PC-3 (cell line): ENCODE data around the gene BOD1. TPM values are rescaled to one million over a fixed set of nuclear protein-coding genes. Genes with fewer than 3 reads are reported as not detected.

Source experiments
- ATAC-seq: fragments of 200-7000 bp; cut with Tn5 transposase; 2 replicates; pipeline ENCODE4 v1.9.1; 2020; ENCODE audit warnings: mild to moderate bottlenecking, moderate library complexity
- BruUV-seq: library from RNA; stranded (reverse); fragments of 400-500 nt; replicated peaks from 2 replicates; lab custom pipeline; 2021; lab: Mats Ljungman, UMichigan
- CTCF ChIA-PET: fragments of 300-600 bp; sonication (Branson Sonifier 250); formaldehyde crosslinking; loops from one replicate; lab custom pipeline; 2022; ENCODE audit warnings: antibody characterized with exemption; lab: Charles Lee
- POLR2A ChIA-PET: fragments of 300-600 bp; sonication (Branson Sonifier 250); formaldehyde crosslinking; loops from one replicate; lab custom pipeline; 2022; ENCODE audit warnings: antibody characterized with exemption; ENCODE audit not compliant: unreplicated experiment; lab: Charles Lee
- DNase-seq: peaks from one replicate; pipeline ENCODE4 v3.0.0-alpha.2; 2015
- H2AFZ ChIP-seq: fragments of 300-600 bp; sonication (generic); 2 replicates; pipeline ENCODE4 v1.6.0; 2016; ENCODE audit warnings: antibody characterized with exemption, low read length
- H3F3A ChIP-seq: fragments of 300-600 bp; sonication (generic); one replicate; pipeline ENCODE4 v1.6.0; 2017; ENCODE audit warnings: antibody characterized with exemption, low read length, control low read depth, mild to moderate bottlenecking; ENCODE audit not compliant: unreplicated experiment
- H3K27ac ChIP-seq: fragments of 300-600 bp; sonication (generic); 2 replicates; pipeline ENCODE4 v1.5.1; 2016; ENCODE audit warnings: mild to moderate bottlenecking, low read length
- H3K27me3 ChIP-seq: fragments of 300-600 bp; sonication (generic); 2 replicates; pipeline ENCODE4 v1.6.1; 2016; ENCODE audit warnings: low read length, mixed read lengths
- H3K36me3 ChIP-seq: fragments of 300-600 bp; sonication (generic); 2 replicates; pipeline ENCODE4 v1.6.1; 2016; ENCODE audit warnings: low read depth, mixed run types, low read length, mixed read lengths
- H3K4me1 ChIP-seq: fragments of 300-600 bp; sonication (generic); 2 replicates; pipeline ENCODE4 v1.5.1; 2016; ENCODE audit warnings: low read length; ENCODE audit not compliant: insufficient read depth
- H3K4me2 ChIP-seq: fragments of 300-600 bp; sonication (generic); 2 replicates; pipeline ENCODE4 v1.6.0; 2016; ENCODE audit warnings: low read length
- H3K4me3 ChIP-seq: fragments of 300-600 bp; sonication (generic); 2 replicates; pipeline ENCODE4 v1.5.1; 2016; ENCODE audit warnings: mild to moderate bottlenecking, low read length, mixed read lengths
- H3K79me2 ChIP-seq: fragments of 300-600 bp; sonication (generic); 2 replicates; pipeline ENCODE4 v1.6.1; 2017; ENCODE audit warnings: low read length, mixed read lengths
- H3K9ac ChIP-seq: fragments of 300-600 bp; sonication (generic); 2 replicates; pipeline ENCODE4 v1.6.0; 2016; ENCODE audit warnings: mild to moderate bottlenecking, low read length
- H3K9me2 ChIP-seq: fragments of 300-600 bp; sonication (generic); replicated peaks from 2 replicates; pipeline ENCODE4 v1.6.1; 2016; ENCODE audit warnings: mixed run types, low read length, mixed read lengths
- H3K9me3 ChIP-seq: fragments of 300-600 bp; sonication (generic); 2 replicates; pipeline ENCODE4 v1.6.1; 2016; ENCODE audit warnings: low read length, mixed read lengths
- H4K20me1 ChIP-seq: fragments of 300-600 bp; sonication (generic); 2 replicates; pipeline ENCODE4 v1.6.1; 2016; ENCODE audit warnings: low read length, mixed read lengths
- EZH2 ChIP-seq: fragments of 300-600 bp; sonication (generic); IDR thresholded peaks from one replicate; pipeline ENCODE4 v1.6.1; 2017; ENCODE audit warnings: antibody characterized with exemption, mild to moderate bottlenecking, low read length; ENCODE audit not compliant: unreplicated experiment
- EZH2phosphoT487 ChIP-seq: fragments of 300-600 bp; sonication (generic); IDR thresholded peaks from 2 replicates; pipeline ENCODE4 v1.6.1; 2018; ENCODE audit warnings: mild to moderate bottlenecking, antibody characterized with exemption, low read length, borderline replicate concordance
- intact Hi-C: fragments of 100-400 bp; cut with micrococcal nuclease; formaldehyde crosslinking; loops from 2 replicates; pipeline ENCODE4 v1.9.0; 2023
- total RNA-seq: library from RNA; depleted of rRNA; stranded (reverse); fragments of >200 nt; gene quantifications from 2 replicates; pipeline ENCODE4 v1.2.3, GENCODE V29; 2014
- TF ChIP-seq, protein P1 (sequence below): fragments of 300-600 bp; sonication (generic); conservative IDR thresholded peaks from 2 replicates; pipeline ENCODE4 v1.5.1; 2017; ENCODE audit warnings: antibody characterized with exemption, low read depth, mild to moderate bottlenecking, low read length

The BOD1 gene
- total RNA-seq, 1 experiment from 2014 or later: 153 TPM

DNA sequence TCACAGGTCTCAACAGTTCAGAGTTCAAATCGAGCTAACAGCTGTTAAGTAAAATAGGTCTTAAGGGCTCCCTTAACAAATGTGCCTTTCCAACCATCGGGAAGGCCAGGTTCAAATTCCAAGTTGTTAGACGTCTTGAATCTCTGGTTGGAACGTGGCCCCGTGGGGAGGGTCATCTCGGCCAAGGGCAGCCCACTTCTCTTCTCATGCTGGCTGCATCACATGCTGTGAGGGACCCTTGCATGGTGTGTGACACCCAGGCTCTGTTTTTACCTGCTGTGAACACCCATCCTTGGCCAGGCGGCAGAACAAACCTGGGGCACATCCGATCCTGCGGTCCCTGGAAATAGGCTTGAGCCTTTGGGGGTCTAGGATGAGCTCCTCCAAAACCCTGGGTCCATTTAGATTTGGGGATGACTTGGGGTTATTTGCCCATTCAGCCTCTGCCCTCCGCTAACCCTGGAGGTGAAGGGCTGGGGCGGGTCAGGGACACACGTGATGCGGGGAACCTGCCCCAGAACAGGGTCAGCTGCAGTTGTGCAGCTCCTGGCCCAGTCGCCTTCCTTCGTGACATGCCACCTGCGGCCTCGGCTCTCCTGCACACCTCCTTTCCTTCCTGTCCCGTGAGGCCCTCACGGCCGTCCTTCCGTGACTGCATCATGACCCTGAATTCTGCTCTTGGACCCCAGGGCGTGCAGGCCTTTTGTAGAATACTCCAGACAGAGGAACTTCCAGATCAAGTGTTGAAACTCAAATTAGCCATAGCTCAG lies 45.9 kb downstream of the BOD1 start:
- H3K27me3 ChIP-seq: no peaks in the 10 kb centered on the region
- no peak overlapping the region for H3K4me2 ChIP-seq
- H3K9me3 ChIP-seq: no peaks in the 10 kb centered on the region
- ATAC-seq (no peak), DNase-seq (no peak)
- no peak overlapping the region for H3K27ac ChIP-seq
- no peaks in the 10 kb centered on the region for H3K79me2 ChIP-seq
- intact Hi-C loops: loop anchor here (5.0 kb wide), 1 partner anchor 258 kb away; no protein-coding TSS in a partner anchor
- peaks cover 30% of the 10 kb centered on the region for H3K4me1 ChIP-seq
- peaks cover 6% of the 10 kb centered on the region for H3F3A ChIP-seq
- H2AFZ ChIP-seq: no peak overlapping the region
- ChIA-PET CTCF (no interaction called here), POLR2A (no interaction called here)
- no TSS peak for BruUV-seq
- H3K9ac ChIP-seq: no peak overlapping the region
- H3K9me2 ChIP-seq: no peaks in the 10 kb centered on the region
- TF ChIP-seq EZH2phosphoT487: no peak
- no peaks in the 10 kb centered on the region for H4K20me1 ChIP-seq
- H3K36me3 ChIP-seq: no peaks in the 10 kb centered on the region
- no peak overlapping the region for H3K4me3 ChIP-seq

DNA sequence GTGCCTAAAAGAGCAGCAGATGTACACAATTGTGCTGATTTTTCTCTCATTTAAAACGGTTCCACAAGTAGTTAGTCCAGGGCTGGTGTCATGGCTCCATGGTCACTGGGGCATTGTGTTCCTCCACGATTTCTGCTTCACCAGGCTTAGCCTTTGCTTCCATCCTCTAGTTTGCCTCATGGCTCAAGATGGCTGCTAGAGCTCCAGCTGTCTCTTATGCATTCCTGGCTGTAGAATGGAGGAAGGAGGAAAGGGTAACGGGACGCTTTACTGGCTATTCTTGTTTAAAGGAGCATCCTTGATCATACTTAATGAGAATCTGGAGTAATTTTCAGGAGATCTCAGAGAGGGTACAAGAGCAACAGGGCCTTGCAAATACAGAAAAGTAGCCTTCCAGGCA lies 47.7 kb downstream of the BOD1 start:
- no peak for ATAC-seq
- no peak for DNase-seq
- ChIA-PET CTCF (no interaction called here), POLR2A (no interaction called here)
- Histone ChIP-seq H3K4me2 (no peak overlapping the region), H4K20me1 (no peaks in the 10 kb centered on the region), H2AFZ (no peak overlapping the region), H3K9me3 (no peaks in the 10 kb centered on the region), H3K4me1 (peaks cover 30% of the 10 kb centered on the region), H3K9ac (no peak overlapping the region), H3K9me2 (no peaks in the 10 kb centered on the region), H3K27ac (no peak overlapping the region), H3K27me3 (no peaks in the 10 kb centered on the region), H3K36me3 (no peaks in the 10 kb centered on the region), H3F3A (peaks cover 6% of the 10 kb centered on the region), H3K4me3 (no peak overlapping the region), H3K79me2 (no peaks in the 10 kb centered on the region)
- TF ChIP-seq EZH2: no peak
- TF ChIP-seq EZH2phosphoT487: no peak
- intact Hi-C loops: loop anchor here (5.0 kb wide), 1 partner anchor 96 kb away; no protein-coding TSS in a partner anchor
- BruUV-seq: no TSS peak

DNA sequence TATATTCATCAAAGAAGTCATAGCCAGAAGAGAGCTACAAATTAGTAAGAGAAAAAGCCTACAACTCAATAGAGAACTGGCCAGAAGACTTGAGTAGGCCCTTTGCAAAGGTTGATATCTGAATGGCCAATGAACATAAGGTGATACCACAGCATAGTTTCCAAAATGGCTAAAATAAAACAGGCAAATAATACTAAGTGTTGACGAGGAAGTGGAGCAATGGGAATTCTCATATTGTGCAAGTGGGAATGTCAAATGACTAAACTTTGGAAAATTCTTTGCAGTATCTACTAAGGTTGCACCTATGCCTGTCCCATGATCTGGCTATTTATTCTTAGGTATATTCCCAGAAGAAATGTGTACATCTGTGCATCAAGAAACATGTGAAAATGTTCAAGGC lies 48.3 kb downstream of the BOD1 start:
- Histone ChIP-seq H3K36me3 (no peaks in the 10 kb centered on the region), H3K9me2 (no peaks in the 10 kb centered on the region), H3K27ac (peak overlapping the region; percentile 80), H4K20me1 (no peaks in the 10 kb centered on the region), H2AFZ (0 out of 2 replicates have a peak overlapping the region, but pooled peaks have one; percentile 8), H3K4me1 (peaks cover 30% of the 10 kb centered on the region), H3F3A (peaks cover 6% of the 10 kb centered on the region), H3K27me3 (no peaks in the 10 kb centered on the region), H3K4me2 (peak overlapping the region; percentile 52), H3K9me3 (no peaks in the 10 kb centered on the region), H3K4me3 (0 out of 2 replicates have a peak overlapping the region, but pooled peaks have one; percentile 9), H3K9ac (peak overlapping the region; percentile 33; the same call in 1 of the 2 replicates), H3K79me2 (no peaks in the 10 kb centered on the region)
- POLR2A ChIA-PET: no interaction called here
- CTCF ChIA-PET: interaction anchor here (0.6 kb wide), 1 partner anchor 401 kb away, joined by 3 read pairs; no protein-coding TSS in a partner anchor
- TF ChIP-seq, protein P1, sequence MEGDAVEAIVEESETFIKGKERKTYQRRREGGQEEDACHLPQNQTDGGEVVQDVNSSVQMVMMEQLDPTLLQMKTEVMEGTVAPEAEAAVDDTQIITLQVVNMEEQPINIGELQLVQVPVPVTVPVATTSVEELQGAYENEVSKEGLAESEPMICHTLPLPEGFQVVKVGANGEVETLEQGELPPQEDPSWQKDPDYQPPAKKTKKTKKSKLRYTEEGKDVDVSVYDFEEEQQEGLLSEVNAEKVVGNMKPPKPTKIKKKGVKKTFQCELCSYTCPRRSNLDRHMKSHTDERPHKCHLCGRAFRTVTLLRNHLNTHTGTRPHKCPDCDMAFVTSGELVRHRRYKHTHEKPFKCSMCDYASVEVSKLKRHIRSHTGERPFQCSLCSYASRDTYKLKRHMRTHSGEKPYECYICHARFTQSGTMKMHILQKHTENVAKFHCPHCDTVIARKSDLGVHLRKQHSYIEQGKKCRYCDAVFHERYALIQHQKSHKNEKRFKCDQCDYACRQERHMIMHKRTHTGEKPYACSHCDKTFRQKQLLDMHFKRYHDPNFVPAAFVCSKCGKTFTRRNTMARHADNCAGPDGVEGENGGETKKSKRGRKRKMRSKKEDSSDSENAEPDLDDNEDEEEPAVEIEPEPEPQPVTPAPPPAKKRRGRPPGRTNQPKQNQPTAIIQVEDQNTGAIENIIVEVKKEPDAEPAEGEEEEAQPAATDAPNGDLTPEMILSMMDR: no peak
- TF ChIP-seq EZH2phosphoT487: no peak
- TF ChIP-seq EZH2: no peak
- BruUV-seq: no TSS peak
- intact Hi-C loops: loop anchor here (5.0 kb wide), 1 partner anchor 96 kb away; no protein-coding TSS in a partner anchor
- DNase-seq (no peak), ATAC-seq (no peak)
